Breast epithelium (tissue), 3 donors: Measurements from ENCODE around the gene SLC39A7.

Source experiments
- CTCF ChIP-seq, 3 donors: fragments of 450-650 bp; IDR thresholded peaks; one replicate each; pipeline ENCODE4 v1.5.1; 2016 to 2017; ENCODE audit warnings: antibody characterized with exemption in 3 of 3, mild to moderate bottlenecking in 3 of 3, moderate library complexity in 3 of 3
- POLR2A ChIP-seq: fragments of 450-650 bp; IDR thresholded peaks from one replicate; pipeline ENCODE4 v1.6.1; 2016; ENCODE audit warnings: antibody characterized with exemption, mild to moderate bottlenecking, moderate library complexity
- POLR2AphosphoS5 ChIP-seq, 3 donors: sonication (generic); formaldehyde crosslinking; IDR thresholded peaks; one replicate each; pipeline ENCODE4 v1.6.1; 2017; ENCODE audit warnings: antibody characterized with exemption in 3 of 3

DNA sequence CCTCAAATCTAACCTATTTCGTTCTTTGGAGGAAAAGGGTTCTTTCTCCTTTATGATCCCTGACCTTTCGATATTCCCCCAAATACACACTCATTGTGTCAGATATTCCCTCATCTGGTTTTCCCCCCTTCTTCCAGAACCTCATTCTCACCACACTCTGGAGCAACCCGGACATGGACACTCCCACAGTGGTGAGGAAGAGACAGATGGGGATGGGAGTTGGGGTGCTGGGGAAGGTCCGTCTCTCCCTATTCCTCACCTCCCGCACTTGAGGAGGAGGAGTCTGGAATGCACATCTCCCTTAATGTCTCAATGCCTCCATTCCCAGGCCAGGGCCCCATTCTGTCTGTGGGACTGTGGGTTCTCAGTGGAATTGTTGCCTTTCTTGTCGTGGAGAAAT is 1.3 kb downstream of the SLC39A7 start:
- TF ChIP-seq CTCF (IDR thresholded peaks at IDR 0.05) (no peak), POLR2A (no peak), POLR2AphosphoS5 (IDR thresholded peaks at IDR 0.05) (no peak)
